ENCODE results near the gene RNASE11.

GRCh38 chr14:20606902-20607242, 19.1 kb upstream of the RNASE11 start:
- TF ChIP-seq, protein P1, sequence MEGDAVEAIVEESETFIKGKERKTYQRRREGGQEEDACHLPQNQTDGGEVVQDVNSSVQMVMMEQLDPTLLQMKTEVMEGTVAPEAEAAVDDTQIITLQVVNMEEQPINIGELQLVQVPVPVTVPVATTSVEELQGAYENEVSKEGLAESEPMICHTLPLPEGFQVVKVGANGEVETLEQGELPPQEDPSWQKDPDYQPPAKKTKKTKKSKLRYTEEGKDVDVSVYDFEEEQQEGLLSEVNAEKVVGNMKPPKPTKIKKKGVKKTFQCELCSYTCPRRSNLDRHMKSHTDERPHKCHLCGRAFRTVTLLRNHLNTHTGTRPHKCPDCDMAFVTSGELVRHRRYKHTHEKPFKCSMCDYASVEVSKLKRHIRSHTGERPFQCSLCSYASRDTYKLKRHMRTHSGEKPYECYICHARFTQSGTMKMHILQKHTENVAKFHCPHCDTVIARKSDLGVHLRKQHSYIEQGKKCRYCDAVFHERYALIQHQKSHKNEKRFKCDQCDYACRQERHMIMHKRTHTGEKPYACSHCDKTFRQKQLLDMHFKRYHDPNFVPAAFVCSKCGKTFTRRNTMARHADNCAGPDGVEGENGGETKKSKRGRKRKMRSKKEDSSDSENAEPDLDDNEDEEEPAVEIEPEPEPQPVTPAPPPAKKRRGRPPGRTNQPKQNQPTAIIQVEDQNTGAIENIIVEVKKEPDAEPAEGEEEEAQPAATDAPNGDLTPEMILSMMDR (IDR thresholded peaks at IDR 0.05), result no peak
- TF ChIP-seq POLR2A (IDR thresholded peaks at IDR 0.05), result no peak
